OCI-LY7 (cell line): Measurements from ENCODE around the gene PCLAF. TPM values are rescaled to one million over a fixed set of nuclear protein-coding genes. Genes with fewer than 3 reads are reported as not detected.

Source experiments
- BruUV-seq: library from RNA; stranded (reverse); fragments of 400-500 nt; replicated peaks from 2 replicates; lab custom pipeline; 2021; lab: Mats Ljungman, UMichigan
- CTCF ChIA-PET: fragments of 300-600 bp; sonication (Branson Sonifier 250); formaldehyde crosslinking; loops from one replicate; lab custom pipeline; 2022; ENCODE audit warnings: antibody characterized with exemption; ENCODE audit not compliant: unreplicated experiment; lab: Charles Lee
- POLR2A ChIA-PET: fragments of 300-600 bp; sonication (Branson Sonifier 250); formaldehyde crosslinking; loops from one replicate; lab custom pipeline; 2022; ENCODE audit warnings: antibody characterized with exemption; lab: Charles Lee
- DNase-seq: peaks from one replicate; pipeline ENCODE4 v3.0.0-alpha.2; 2015; ENCODE audit warnings: low spot score
- H2AFZ ChIP-seq: fragments of 200-600 bp; sonication (generic), shearing (Covaris generic); 2 replicates; pipeline ENCODE4 v1.6.1; 2014; ENCODE audit warnings: mild to moderate bottlenecking, antibody characterized with exemption, low read length, moderate library complexity
- H3K27ac ChIP-seq: fragments of 200-600 bp; sonication (generic); 2 replicates; pipeline ENCODE4 v1.5.1; 2014; ENCODE audit warnings: mixed run types, low read depth, mild to moderate bottlenecking, moderate library complexity, low read length, inconsistent platforms; ENCODE audit not compliant: poor library complexity, severe bottlenecking
- H3K36me3 ChIP-seq: fragments of 200-600 bp; sonication (generic); 2 replicates; pipeline ENCODE4 v1.6.1; 2014; ENCODE audit warnings: mild to moderate bottlenecking, antibody characterized with exemption, low read length, moderate library complexity, mixed read lengths; ENCODE audit not compliant: insufficient read depth
- H3K4me1 ChIP-seq: fragments of 200-600 bp; sonication (generic); 2 replicates; pipeline ENCODE4 v1.5.1; 2014; ENCODE audit warnings: mild to moderate bottlenecking, low read length; ENCODE audit not compliant: insufficient read depth, poor library complexity, severe bottlenecking
- H3K4me2 ChIP-seq: fragments of 200-600 bp; sonication (generic); 2 replicates; pipeline ENCODE4 v1.6.1; 2014; ENCODE audit warnings: mild to moderate bottlenecking, low read length
- H3K4me3 ChIP-seq: fragments of 200-600 bp; sonication (generic); 2 replicates; pipeline ENCODE4 v1.5.1; 2014; ENCODE audit warnings: mild to moderate bottlenecking, low read depth, low read length; ENCODE audit not compliant: poor library complexity, severe bottlenecking
- H3K79me2 ChIP-seq: fragments of 200-600 bp; sonication (generic); 2 replicates; pipeline ENCODE4 v1.6.1; 2016; ENCODE audit warnings: low read depth, mild to moderate bottlenecking, low read length, moderate library complexity, mixed read lengths; ENCODE audit not compliant: insufficient read depth
- H3K9me2 ChIP-seq: fragments of 200-600 bp; sonication (generic); 2 replicates; pipeline ENCODE4 v1.6.1; 2016; ENCODE audit warnings: mild to moderate bottlenecking, low read length, mixed read lengths; ENCODE audit not compliant: insufficient read depth
- H3K9me3 ChIP-seq: fragments of 200-600 bp; sonication (generic); 2 replicates; pipeline ENCODE4 v1.6.1; 2014; ENCODE audit warnings: mild to moderate bottlenecking, mixed run types, low read length, mixed read lengths
- H4K20me1 ChIP-seq: fragments of 200-600 bp; sonication (generic); 2 replicates; pipeline ENCODE4 v1.6.1; 2014; ENCODE audit warnings: mild to moderate bottlenecking, antibody characterized with exemption, low read length, moderate library complexity, mixed read lengths; ENCODE audit not compliant: insufficient read depth
- EZH2phosphoT487 ChIP-seq: fragments of 200-600 bp; sonication (generic); IDR thresholded peaks from 2 replicates; pipeline ENCODE4 v1.6.1; 2018; ENCODE audit warnings: low read depth, borderline replicate concordance, mild to moderate bottlenecking, mixed run types, antibody characterized with exemption, low read length, moderate library complexity, mixed read lengths
- intact Hi-C: fragments of 100-400 bp; cut with micrococcal nuclease; formaldehyde crosslinking; loops from one replicate; pipeline ENCODE4 v1.10.0; 2022; ENCODE audit not compliant: unreplicated experiment
- total RNA-seq, 2 experiments: library from RNA; depleted of rRNA in 1 of 2; stranded (reverse); fragments of >200 nt in 1 of 2; shearing (Covaris generic) in 1 of 2; gene quantifications; 2 replicates each; pipeline ENCODE4 v1.2.3, GENCODE V29; 2014 to 2022
- TF ChIP-seq, protein P1 (sequence below): fragments of 200-600 bp; sonication (generic); conservative IDR thresholded peaks from 2 replicates; pipeline ENCODE4 v1.5.1; 2014; ENCODE audit warnings: mild to moderate bottlenecking, antibody characterized with exemption, low read length, moderate library complexity, mixed read lengths

Gene PCLAF
- total RNA-seq, 2 experiments from 2014 or later = 49.3 to 100 TPM

DNA sequence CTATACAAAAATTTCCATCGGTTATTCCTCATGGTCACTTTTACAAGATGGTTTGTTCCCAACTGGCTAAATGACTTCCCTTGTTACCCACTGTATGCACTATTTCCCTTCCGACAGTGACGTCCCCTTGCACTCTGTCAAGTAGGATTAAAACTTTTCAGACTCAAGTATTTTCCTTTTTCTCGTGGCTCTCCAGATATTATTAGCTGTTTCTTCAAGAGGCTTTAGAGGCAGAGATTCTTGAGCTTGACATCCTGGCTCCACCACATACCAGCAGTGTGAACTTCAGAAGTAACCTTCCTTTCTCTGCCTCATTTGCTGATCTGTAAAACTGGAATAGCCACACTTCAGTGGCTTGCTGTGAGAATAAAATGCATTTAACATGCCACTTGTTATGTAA lies 39.3 kb downstream of the PCLAF start:
- CTCF ChIA-PET = no interaction called here
- BruUV-seq = no TSS peak
- no peaks in the 10 kb centered on the region for H3K9me2 ChIP-seq
- DNase-seq = no peak
- H3K79me2 ChIP-seq = 0 out of 2 replicates have a peak, but pooled peaks cover 6% of the 10 kb centered on the region
- H4K20me1 ChIP-seq = no peaks in the 10 kb centered on the region
- POLR2A ChIA-PET = interaction anchor here (0.6 to 0.7 kb wide), 3 partner anchors 100 to 535 kb away, joined by 3 to 4 read pairs (median 3); no protein-coding TSS in a partner anchor
- no peak overlapping the region for H2AFZ ChIP-seq
- H3K4me2 ChIP-seq = no peak overlapping the region
- no peak overlapping the region for H3K27ac ChIP-seq
- intact Hi-C loops = no loop called here
- no peaks in the 10 kb centered on the region for H3K9me3 ChIP-seq
- H3K36me3 ChIP-seq = 0 out of 2 replicates have a peak, but pooled peaks cover 3% of the 10 kb centered on the region
- H3K4me3 ChIP-seq = no peak overlapping the region
- H3K4me1 ChIP-seq = no peaks in the 10 kb centered on the region
- TF ChIP-seq, protein P1, sequence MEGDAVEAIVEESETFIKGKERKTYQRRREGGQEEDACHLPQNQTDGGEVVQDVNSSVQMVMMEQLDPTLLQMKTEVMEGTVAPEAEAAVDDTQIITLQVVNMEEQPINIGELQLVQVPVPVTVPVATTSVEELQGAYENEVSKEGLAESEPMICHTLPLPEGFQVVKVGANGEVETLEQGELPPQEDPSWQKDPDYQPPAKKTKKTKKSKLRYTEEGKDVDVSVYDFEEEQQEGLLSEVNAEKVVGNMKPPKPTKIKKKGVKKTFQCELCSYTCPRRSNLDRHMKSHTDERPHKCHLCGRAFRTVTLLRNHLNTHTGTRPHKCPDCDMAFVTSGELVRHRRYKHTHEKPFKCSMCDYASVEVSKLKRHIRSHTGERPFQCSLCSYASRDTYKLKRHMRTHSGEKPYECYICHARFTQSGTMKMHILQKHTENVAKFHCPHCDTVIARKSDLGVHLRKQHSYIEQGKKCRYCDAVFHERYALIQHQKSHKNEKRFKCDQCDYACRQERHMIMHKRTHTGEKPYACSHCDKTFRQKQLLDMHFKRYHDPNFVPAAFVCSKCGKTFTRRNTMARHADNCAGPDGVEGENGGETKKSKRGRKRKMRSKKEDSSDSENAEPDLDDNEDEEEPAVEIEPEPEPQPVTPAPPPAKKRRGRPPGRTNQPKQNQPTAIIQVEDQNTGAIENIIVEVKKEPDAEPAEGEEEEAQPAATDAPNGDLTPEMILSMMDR = no peak
- TF ChIP-seq EZH2phosphoT487 = no peak

DNA sequence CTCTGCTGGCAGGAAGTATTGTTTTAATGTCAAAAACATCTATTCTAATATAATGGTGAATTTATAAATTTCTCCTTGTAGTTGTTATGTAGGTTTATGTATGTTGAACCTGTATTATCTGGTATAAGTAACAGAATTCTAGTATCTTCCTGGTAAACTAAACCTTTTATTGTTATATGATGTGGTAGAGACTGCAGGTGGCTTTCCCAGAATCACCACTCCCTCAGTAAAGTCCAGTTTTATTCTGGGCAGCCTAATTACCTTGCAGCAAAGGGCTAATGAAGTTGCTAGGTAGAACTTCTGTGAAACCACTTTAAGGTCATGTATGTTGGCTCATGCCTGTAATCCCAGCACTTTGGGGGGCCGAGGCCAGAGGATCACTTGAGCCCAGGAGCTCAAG lies 40.9 kb downstream of the PCLAF start:
- Histone ChIP-seq H4K20me1 (no peaks in the 10 kb centered on the region), H3K4me3 (no peak overlapping the region), H3K4me1 (no peaks in the 10 kb centered on the region), H3K9me2 (no peaks in the 10 kb centered on the region), H3K36me3 (0 out of 2 replicates have a peak, but pooled peaks cover 3% of the 10 kb centered on the region), H3K27ac (no peak overlapping the region), H3K9me3 (no peaks in the 10 kb centered on the region), H3K79me2 (0 out of 2 replicates have a peak, but pooled peaks cover 6% of the 10 kb centered on the region), H3K4me2 (no peak overlapping the region), H2AFZ (no peak overlapping the region)
- CTCF ChIA-PET = no interaction called here
- no TSS peak for BruUV-seq
- no peak for DNase-seq
- no peak for TF ChIP-seq EZH2phosphoT487
- TF ChIP-seq, protein P1 = no peak
- POLR2A ChIA-PET = interaction anchor here (0.6 kb wide), 1 partner anchor 27 kb away, joined by 4 read pairs; no protein-coding TSS in a partner anchor
- intact Hi-C loops = no loop called here

DNA sequence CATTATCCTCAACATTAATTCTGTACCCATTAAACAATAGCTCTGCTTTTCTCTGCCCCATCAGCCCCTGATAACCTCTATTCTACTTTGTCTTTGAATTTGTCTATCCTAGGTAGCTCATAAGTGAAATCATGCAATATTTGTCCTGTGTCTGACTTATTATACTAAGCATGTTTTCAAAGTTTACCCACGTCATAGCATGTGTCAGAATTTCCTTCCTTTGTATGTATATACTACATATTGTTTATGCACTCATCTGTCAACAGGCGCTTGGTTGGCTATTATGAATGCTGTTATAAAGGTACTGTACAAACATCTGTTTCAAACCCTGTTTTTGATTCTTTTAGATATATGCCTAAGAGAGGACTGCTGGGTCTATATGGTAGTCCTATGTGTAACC lies 43.5 kb downstream of the PCLAF start:
- 0 out of 2 replicates have a peak, but pooled peaks cover 3% of the 10 kb centered on the region for H3K36me3 ChIP-seq
- ChIA-PET POLR2A (interaction anchor here (0.5 kb wide), 2 partner anchors 52 to 590 kb away, joined by 3 to 4 read pairs; no protein-coding TSS in a partner anchor), CTCF (no interaction called here)
- no peak overlapping the region for H2AFZ ChIP-seq
- no peaks in the 10 kb centered on the region for H4K20me1 ChIP-seq
- H3K4me3 ChIP-seq = no peak overlapping the region
- no peak for DNase-seq
- intact Hi-C loops = no loop called here
- H3K9me2 ChIP-seq = no peaks in the 10 kb centered on the region
- no TSS peak for BruUV-seq
- H3K9me3 ChIP-seq = no peaks in the 10 kb centered on the region
- TF ChIP-seq, protein P1 = no peak
- no peak for TF ChIP-seq EZH2phosphoT487
- H3K27ac ChIP-seq = no peak overlapping the region
- no peaks in the 10 kb centered on the region for H3K79me2 ChIP-seq
- H3K4me2 ChIP-seq = no peak overlapping the region
- H3K4me1 ChIP-seq = no peaks in the 10 kb centered on the region
